HEK293T (cell line): ENCODE results near the gene RMI1.

Source experiments
- BHLHE40 ChIP-seq: fragments of 450-650 bp; IDR thresholded peaks from 2 replicates; pipeline ENCODE4 v1.6.1; 2016; ENCODE audit warnings: mild to moderate bottlenecking, moderate library complexity, borderline replicate concordance
- ELF4 ChIP-seq: fragments of 450-650 bp; IDR thresholded peaks from 2 replicates; pipeline ENCODE4 v1.6.1; 2017; ENCODE audit warnings: antibody characterized with exemption
- FOXK2 ChIP-seq: fragments of 450-650 bp; IDR thresholded peaks from 2 replicates; pipeline ENCODE4 v1.6.1; 2016; ENCODE audit warnings: mild to moderate bottlenecking
- SUZ12 ChIP-seq: fragments of 450-650 bp; IDR thresholded peaks from 2 replicates; pipeline ENCODE4 v1.6.1; 2016; ENCODE audit warnings: mild to moderate bottlenecking
- TARDBP ChIP-seq: fragments of 450-650 bp; IDR thresholded peaks from 2 replicates; pipeline ENCODE4 v1.6.1; 2016

DNA sequence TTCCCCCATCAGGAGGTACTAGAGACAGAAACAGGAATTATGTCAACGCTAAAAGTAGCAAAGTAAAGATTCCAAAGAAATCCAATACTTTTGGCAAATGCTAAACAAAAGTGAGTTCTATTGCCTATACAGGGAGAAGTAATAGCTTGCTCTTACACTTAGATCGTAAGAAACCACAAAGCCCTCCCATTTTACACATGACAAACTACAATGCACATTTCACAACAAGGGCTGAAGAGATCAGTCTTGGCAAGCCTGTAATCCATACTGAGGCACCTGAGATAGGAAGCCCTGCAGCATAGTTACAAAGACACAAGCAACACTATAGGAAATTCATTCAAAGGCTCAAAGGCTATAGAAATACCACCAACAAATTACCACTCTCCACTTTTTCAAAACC is 8.3 kb upstream of the RMI1 start:
- TF ChIP-seq BHLHE40 (no peak), FOXK2 (no peak), TARDBP (no peak), ELF4 (no peak), SUZ12 (no peak)
